Testis (tissue), 3 donors: Measurements from ENCODE around the gene MYORG. TPM values are rescaled to one million over a fixed set of nuclear protein-coding genes. Genes with fewer than 3 reads are reported as not detected.
A peak's percentile ranks its signal among the peaks of the same experiment; 100 is the strongest.

Experiments used
- DNase-seq: peaks from one replicate; pipeline ENCODE4 v3.0.0-alpha.2; 2019
- H3K27ac ChIP-seq, 2 donors: fragments of 200-600 bp; sonication (generic); one replicate each; pipeline ENCODE4 v1.5.1; 2019
- H3K27me3 ChIP-seq: fragments of 200-600 bp; sonication (generic); one replicate; pipeline ENCODE4 v1.5.1; 2019
- H3K36me3 ChIP-seq: fragments of 200-600 bp; sonication (generic); one replicate; pipeline ENCODE4 v1.5.1; 2017; ENCODE audit warnings: low read depth; ENCODE audit errors: missing control alignments
- H3K4me1 ChIP-seq: fragments of 200-600 bp; sonication (generic); one replicate; pipeline ENCODE4 v1.5.1; 2019
- H3K4me3 ChIP-seq, 2 donors: fragments of 200-600 bp; sonication (generic); one replicate each; pipeline ENCODE4 v1.5.1; 2017 to 2019
- H3K9me3 ChIP-seq: fragments of 200-600 bp; sonication (generic); one replicate; pipeline ENCODE4 v1.5.1; 2017
- POLR2A ChIP-seq: fragments of 450-650 bp; IDR thresholded peaks from one replicate; pipeline ENCODE4 v1.6.1; 2017; ENCODE audit warnings: antibody characterized with exemption, mild to moderate bottlenecking, moderate library complexity
- WGBS, 2 donors: methylation state at CpG; one replicate each; pipeline ENCODE4 v1.1.5; 2018; 5-methylcytosine and 5-hydroxymethylcytosine counted together
- intact Hi-C: fragments of 100-400 bp; cut with DNase I; formaldehyde crosslinking; loops from one replicate; pipeline ENCODE4 v1.15.1; 2023; ENCODE audit warnings: low total_unique reads
- polyA plus RNA-seq: library from polyadenylated mRNA; stranded (reverse); fragments of 350-450 nt; fragmentation: Illumina TruSeq; extraction: RNeasy Lipid Tissue Mini Kit (QIAGEN cat#74804); gene quantifications from one replicate; pipeline ENCODE4 v1.2.3, GENCODE V29; 2014; ENCODE audit warnings: low read depth, low replicate concordance; ENCODE audit not compliant: insufficient read depth
- total RNA-seq, 2 donors: library from RNA; depleted of rRNA; stranded (reverse); fragments of >200 nt; gene quantifications; one replicate each; pipeline ENCODE4 v1.2.3, GENCODE V29; 2016
- TF ChIP-seq, protein P1 (sequence below), 3 experiments: fragments of 450-650 bp in 2 of 3; fragments of 200-600 bp in 1 of 3; sonication (generic) in 1 of 3; IDR thresholded peaks; one replicate each; pipeline ENCODE4 v1.5.1; 2016 to 2019; ENCODE audit warnings: antibody characterized with exemption in 3 of 3, mild to moderate bottlenecking in 2 of 3, moderate library complexity in 1 of 3

MYORG gene
- total and polyA plus RNA-seq, 3 donors from 2014 or later = 2.8 to 4.6 (median 2.8) TPM

DNA sequence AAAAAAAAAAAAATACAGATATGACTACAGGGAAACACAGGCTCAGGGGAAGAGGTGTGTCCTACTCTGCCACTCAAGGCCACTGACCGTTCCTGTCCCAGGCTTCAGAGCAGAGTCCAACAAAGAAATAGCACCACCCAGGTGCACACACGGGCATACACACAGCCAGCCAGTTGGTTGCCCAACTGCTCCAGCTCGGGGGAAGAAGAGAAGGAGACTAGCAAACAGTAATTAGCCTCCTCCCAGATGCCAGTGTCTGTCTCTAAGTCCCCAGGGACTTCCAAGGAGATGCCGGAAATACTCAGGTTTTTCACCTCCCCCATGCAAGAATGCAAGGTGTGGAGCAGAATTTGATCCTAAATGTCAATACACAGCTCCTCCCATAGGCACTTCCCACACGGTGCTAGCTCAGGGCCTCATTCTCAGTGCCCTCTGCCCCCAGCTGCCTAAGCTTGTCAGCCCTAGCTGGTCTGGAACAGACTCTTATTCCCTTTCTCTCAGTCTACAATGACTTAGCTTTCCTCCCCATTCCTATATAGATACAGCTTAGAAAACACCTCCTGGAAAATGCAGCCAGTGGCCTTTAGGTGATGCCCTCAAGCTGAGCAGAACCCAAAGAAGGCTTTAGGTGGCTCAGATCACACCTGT is 1.7 kb downstream of the MYORG start:
- Histone ChIP-seq H3K4me3 (no peak overlapping the region), H3K36me3 (no peaks in the 10 kb centered on the region), H3K27ac (no peak overlapping the region), H3K9me3 (no peaks in the 10 kb centered on the region), H3K4me1 (peaks cover 11% of the 10 kb centered on the region), H3K27me3 (no peaks in the 10 kb centered on the region)
- intact Hi-C loops = loop anchor here (5.0 kb wide), 1 partner anchor 43 kb away; no protein-coding TSS in a partner anchor
- 62 to 67% methylated on average over 4 to 5 of the region's 5 CpGs for WGBS, 2 donors
- no peak for DNase-seq
- TF ChIP-seq, protein P1, sequence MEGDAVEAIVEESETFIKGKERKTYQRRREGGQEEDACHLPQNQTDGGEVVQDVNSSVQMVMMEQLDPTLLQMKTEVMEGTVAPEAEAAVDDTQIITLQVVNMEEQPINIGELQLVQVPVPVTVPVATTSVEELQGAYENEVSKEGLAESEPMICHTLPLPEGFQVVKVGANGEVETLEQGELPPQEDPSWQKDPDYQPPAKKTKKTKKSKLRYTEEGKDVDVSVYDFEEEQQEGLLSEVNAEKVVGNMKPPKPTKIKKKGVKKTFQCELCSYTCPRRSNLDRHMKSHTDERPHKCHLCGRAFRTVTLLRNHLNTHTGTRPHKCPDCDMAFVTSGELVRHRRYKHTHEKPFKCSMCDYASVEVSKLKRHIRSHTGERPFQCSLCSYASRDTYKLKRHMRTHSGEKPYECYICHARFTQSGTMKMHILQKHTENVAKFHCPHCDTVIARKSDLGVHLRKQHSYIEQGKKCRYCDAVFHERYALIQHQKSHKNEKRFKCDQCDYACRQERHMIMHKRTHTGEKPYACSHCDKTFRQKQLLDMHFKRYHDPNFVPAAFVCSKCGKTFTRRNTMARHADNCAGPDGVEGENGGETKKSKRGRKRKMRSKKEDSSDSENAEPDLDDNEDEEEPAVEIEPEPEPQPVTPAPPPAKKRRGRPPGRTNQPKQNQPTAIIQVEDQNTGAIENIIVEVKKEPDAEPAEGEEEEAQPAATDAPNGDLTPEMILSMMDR (IDR thresholded peaks at IDR 0.05) = no peak
- TF ChIP-seq POLR2A = no peak

DNA sequence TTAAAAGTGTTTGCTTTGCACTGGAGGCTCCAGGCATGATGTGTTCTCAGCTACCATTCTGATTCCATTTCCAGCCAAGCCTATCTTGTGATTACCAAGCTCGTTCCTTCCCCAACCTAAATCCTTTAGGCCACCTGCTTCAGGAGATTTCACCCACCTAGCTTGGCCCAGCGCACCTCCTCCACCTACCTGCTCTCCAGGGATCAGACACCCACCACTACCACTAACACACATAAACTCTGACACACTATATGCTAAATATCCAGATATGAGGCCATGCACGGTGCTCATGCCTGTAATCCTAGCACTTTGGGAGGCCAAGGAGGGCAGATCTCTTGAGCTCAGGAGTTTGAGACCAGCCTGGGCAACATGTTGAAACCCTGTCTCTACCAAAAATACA is 2.4 kb downstream of the MYORG start:
- TF ChIP-seq, protein P1 (IDR thresholded peaks at IDR 0.05) = no peak
- no peak for TF ChIP-seq POLR2A
- DNase-seq = no peak
- 92 to 98% methylated on average over 3 of the region's 3 CpGs for WGBS, 2 donors
- H3K27me3 ChIP-seq = no peaks in the 10 kb centered on the region
- no peaks in the 10 kb centered on the region for H3K9me3 ChIP-seq
- no peak overlapping the region for H3K4me3 ChIP-seq
- H3K4me1 ChIP-seq = peaks cover 8% of the 10 kb centered on the region
- H3K36me3 ChIP-seq = no peaks in the 10 kb centered on the region
- no peak overlapping the region for H3K27ac ChIP-seq
- intact Hi-C loops = no loop called here

DNA sequence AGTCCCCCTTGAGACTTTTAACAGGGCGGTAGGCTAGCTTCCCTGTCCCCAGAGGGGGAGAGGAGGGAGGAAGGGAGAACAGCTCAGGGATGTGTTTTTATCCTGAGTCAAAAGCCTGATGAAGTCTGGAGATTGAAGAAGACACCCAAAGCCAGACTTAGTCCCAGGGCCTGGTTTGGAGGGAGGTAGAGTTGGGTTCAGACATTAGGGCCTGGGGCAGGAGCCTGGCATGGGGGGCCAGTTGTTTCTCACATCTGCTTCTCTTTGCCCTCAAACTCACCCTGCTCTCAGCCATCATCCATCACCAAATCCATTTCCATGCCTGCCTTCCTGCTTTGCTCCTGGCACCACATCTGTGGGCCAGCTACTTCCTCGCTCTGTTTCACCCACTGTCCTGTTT is 2.9 kb downstream of the MYORG start:
- Histone ChIP-seq H3K27ac (no peak overlapping the region), H3K9me3 (no peaks in the 10 kb centered on the region), H3K27me3 (no peaks in the 10 kb centered on the region), H3K36me3 (no peaks in the 10 kb centered on the region), H3K4me1 (peaks cover 8% of the 10 kb centered on the region), H3K4me3 (no peak overlapping the region)
- WGBS, 2 donors = 72 to 92% methylated on average over 2 of the region's 2 CpGs
- no peak for DNase-seq
- intact Hi-C loops = no loop called here
- TF ChIP-seq POLR2A = no peak
- TF ChIP-seq, protein P1 (IDR thresholded peaks at IDR 0.05) = no peak

DNA sequence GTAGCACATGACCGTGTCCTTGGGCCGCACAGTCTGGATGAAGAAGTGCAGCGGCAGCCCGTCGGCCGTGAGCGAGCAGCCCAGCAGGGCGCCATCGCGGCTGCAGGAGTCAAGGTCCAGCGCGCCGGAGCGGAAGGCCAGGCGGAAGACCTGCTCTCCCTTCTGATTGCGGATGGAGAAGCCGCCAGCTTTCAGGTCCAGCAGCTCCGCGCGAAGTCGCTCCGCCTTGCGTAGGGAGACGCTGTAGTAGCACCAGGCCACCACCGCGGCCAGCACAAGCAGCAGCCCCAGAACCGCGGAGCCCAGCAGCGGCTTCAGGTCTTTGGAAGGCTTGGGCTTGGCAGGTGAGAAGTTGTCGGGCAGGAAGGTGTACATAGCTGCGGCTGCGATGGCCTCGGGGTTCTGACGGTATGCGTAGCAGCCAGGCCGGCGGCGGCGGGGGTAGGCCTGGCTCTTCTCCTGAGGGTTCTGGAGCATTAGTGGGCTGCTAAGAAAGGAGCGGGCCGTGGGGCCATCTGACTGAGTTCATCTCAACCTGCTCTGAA is 4.2 kb downstream of the MYORG start:
- intact Hi-C loops = no loop called here
- H3K4me1 ChIP-seq = peaks cover 8% of the 10 kb centered on the region
- no peaks in the 10 kb centered on the region for H3K9me3 ChIP-seq
- WGBS, 2 donors = 56 to 72% methylated on average over 12 to 40 of the region's 41 CpGs
- H3K27me3 ChIP-seq = no peaks in the 10 kb centered on the region
- TF ChIP-seq POLR2A = no peak
- TF ChIP-seq, protein P1 (IDR thresholded peaks at IDR 0.05) = no peak
- H3K4me3 ChIP-seq = peak overlapping the region; percentile 21 to 33
- no peaks in the 10 kb centered on the region for H3K36me3 ChIP-seq
- peak; percentile 55 for DNase-seq
- H3K27ac ChIP-seq = no peak overlapping the region
